ENCODE data around the gene FLRT2. TPM values are rescaled to one million over a fixed set of nuclear protein-coding genes. Genes with fewer than 3 reads are reported as not detected.

FLRT2 gene
- total RNA-seq, 1 experiment from 2014 or later: 13.2 TPM

DNA sequence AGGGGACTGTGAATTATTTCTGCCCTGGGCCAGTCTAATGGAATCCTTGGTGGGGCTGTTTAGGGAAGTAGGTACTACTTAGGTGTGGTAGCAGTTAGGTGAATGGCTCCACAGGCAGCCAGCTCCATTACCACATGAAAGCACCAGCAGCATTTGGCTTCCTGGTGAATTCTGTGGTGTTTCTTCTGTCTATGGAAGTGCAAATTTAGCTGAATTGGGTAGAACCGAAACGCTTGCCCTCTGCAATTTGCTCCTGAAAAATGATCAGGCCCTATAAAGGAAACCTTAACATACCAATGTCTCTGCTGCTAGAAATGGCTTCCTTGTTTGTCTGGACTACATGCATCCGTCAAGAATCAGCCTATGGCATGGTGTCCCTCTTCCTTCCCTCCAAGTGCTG lies 16.4 kb downstream of the FLRT2 start (continued):
- TF ChIP-seq AR (CRISPR knock-in tag; IDR thresholded peaks at IDR 0.05) (no peak), GRHL2 (CRISPR knock-in tag; IDR thresholded peaks at IDR 0.05; ENCODE audit: insufficient replicate concordance, severe bottlenecking) (no peak), E2F1 (CRISPR knock-in tag; IDR thresholded peaks at IDR 0.05) (no peak), ETV6 (CRISPR knock-in tag; IDR thresholded peaks at IDR 0.05) (no peak), ATF1 (CRISPR knock-in tag; IDR thresholded peaks at IDR 0.05) (no peak), SP1 (CRISPR knock-in tag; conservative IDR thresholded peaks at IDR 0.05) (no peak), GABPB1 (CRISPR knock-in tag; IDR thresholded peaks at IDR 0.05) (no peak), FOXK1 (CRISPR knock-in tag; IDR thresholded peaks at IDR 0.05) (peak; percentile 64; the same call in 1 of the 2 replicates), PREB (CRISPR knock-in tag; IDR thresholded peaks at IDR 0.05; ENCODE audit: borderline replicate concordance) (no peak), ZNF416 (CRISPR knock-in tag; IDR thresholded peaks at IDR 0.05) (no peak), CREB1 (CRISPR knock-in tag; IDR thresholded peaks at IDR 0.05) (no peak), EMX1 (CRISPR knock-in tag; IDR thresholded peaks at IDR 0.05) (no peak), MXD4 (CRISPR knock-in tag; IDR thresholded peaks at IDR 0.05; ENCODE audit: borderline replicate concordance) (no peak), SMAD3 (CRISPR knock-in tag; IDR thresholded peaks at IDR 0.05; ENCODE audit: borderline replicate concordance) (no peak), TEAD1 (CRISPR knock-in tag; IDR thresholded peaks at IDR 0.05) (peak; percentile 76; the same call in 1 of the 2 replicates), MYBL2 (CRISPR knock-in tag; IDR thresholded peaks at IDR 0.05) (no peak), RELA (CRISPR knock-in tag; IDR thresholded peaks at IDR 0.05; ENCODE audit: borderline replicate concordance) (no peak), ESRRA (CRISPR knock-in tag; IDR thresholded peaks at IDR 0.05; ENCODE audit: borderline replicate concordance) (no peak), IRF2 (CRISPR knock-in tag; IDR thresholded peaks at IDR 0.05; ENCODE audit: borderline replicate concordance, low read depth) (no peak), ELF4 (CRISPR knock-in tag; IDR thresholded peaks at IDR 0.05; ENCODE audit: low read depth) (no peak), ZNF263 (CRISPR knock-in tag; IDR thresholded peaks at IDR 0.05; ENCODE audit: low read depth) (no peak)
- TF ChIP-seq, protein P1, sequence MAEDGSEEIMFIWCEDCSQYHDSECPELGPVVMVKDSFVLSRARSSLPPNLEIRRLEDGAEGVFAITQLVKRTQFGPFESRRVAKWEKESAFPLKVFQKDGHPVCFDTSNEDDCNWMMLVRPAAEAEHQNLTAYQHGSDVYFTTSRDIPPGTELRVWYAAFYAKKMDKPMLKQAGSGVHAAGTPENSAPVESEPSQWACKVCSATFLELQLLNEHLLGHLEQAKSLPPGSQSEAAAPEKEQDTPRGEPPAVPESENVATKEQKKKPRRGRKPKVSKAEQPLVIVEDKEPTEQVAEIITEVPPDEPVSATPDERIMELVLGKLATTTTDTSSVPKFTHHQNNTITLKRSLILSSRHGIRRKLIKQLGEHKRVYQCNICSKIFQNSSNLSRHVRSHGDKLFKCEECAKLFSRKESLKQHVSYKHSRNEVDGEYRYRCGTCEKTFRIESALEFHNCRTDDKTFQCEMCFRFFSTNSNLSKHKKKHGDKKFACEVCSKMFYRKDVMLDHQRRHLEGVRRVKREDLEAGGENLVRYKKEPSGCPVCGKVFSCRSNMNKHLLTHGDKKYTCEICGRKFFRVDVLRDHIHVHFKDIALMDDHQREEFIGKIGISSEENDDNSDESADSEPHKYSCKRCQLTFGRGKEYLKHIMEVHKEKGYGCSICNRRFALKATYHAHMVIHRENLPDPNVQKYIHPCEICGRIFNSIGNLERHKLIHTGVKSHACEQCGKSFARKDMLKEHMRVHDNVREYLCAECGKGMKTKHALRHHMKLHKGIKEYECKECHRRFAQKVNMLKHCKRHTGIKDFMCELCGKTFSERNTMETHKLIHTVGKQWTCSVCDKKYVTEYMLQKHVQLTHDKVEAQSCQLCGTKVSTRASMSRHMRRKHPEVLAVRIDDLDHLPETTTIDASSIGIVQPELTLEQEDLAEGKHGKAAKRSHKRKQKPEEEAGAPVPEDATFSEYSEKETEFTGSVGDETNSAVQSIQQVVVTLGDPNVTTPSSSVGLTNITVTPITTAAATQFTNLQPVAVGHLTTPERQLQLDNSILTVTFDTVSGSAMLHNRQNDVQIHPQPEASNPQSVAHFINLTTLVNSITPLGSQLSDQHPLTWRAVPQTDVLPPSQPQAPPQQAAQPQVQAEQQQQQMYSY (CRISPR knock-in tag; IDR thresholded peaks at IDR 0.05): no peak
- TF ChIP-seq, protein P2, sequence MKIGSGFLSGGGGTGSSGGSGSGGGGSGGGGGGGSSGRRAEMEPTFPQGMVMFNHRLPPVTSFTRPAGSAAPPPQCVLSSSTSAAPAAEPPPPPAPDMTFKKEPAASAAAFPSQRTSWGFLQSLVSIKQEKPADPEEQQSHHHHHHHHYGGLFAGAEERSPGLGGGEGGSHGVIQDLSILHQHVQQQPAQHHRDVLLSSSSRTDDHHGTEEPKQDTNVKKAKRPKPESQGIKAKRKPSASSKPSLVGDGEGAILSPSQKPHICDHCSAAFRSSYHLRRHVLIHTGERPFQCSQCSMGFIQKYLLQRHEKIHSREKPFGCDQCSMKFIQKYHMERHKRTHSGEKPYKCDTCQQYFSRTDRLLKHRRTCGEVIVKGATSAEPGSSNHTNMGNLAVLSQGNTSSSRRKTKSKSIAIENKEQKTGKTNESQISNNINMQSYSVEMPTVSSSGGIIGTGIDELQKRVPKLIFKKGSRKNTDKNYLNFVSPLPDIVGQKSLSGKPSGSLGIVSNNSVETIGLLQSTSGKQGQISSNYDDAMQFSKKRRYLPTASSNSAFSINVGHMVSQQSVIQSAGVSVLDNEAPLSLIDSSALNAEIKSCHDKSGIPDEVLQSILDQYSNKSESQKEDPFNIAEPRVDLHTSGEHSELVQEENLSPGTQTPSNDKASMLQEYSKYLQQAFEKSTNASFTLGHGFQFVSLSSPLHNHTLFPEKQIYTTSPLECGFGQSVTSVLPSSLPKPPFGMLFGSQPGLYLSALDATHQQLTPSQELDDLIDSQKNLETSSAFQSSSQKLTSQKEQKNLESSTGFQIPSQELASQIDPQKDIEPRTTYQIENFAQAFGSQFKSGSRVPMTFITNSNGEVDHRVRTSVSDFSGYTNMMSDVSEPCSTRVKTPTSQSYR (CRISPR knock-in tag; IDR thresholded peaks at IDR 0.05): no peak
- TF ChIP-seq, protein P3, sequence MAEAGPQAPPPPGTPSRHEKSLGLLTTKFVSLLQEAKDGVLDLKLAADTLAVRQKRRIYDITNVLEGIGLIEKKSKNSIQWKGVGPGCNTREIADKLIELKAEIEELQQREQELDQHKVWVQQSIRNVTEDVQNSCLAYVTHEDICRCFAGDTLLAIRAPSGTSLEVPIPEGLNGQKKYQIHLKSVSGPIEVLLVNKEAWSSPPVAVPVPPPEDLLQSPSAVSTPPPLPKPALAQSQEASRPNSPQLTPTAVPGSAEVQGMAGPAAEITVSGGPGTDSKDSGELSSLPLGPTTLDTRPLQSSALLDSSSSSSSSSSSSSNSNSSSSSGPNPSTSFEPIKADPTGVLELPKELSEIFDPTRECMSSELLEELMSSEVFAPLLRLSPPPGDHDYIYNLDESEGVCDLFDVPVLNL (CRISPR knock-in tag; IDR thresholded peaks at IDR 0.05; ENCODE audit: borderline replicate concordance, low read depth): no peak
- TF ChIP-seq, protein P4, sequence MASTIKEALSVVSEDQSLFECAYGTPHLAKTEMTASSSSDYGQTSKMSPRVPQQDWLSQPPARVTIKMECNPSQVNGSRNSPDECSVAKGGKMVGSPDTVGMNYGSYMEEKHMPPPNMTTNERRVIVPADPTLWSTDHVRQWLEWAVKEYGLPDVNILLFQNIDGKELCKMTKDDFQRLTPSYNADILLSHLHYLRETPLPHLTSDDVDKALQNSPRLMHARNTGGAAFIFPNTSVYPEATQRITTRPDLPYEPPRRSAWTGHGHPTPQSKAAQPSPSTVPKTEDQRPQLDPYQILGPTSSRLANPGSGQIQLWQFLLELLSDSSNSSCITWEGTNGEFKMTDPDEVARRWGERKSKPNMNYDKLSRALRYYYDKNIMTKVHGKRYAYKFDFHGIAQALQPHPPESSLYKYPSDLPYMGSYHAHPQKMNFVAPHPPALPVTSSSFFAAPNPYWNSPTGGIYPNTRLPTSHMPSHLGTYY (CRISPR knock-in tag; IDR thresholded peaks at IDR 0.05): no peak
- TF ChIP-seq, protein P5, sequence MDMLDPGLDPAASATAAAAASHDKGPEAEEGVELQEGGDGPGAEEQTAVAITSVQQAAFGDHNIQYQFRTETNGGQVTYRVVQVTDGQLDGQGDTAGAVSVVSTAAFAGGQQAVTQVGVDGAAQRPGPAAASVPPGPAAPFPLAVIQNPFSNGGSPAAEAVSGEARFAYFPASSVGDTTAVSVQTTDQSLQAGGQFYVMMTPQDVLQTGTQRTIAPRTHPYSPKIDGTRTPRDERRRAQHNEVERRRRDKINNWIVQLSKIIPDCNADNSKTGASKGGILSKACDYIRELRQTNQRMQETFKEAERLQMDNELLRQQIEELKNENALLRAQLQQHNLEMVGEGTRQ (CRISPR knock-in tag; IDR thresholded peaks at IDR 0.05): no peak; the same call in 1 of the 2 replicates
